ENCODE data around the gene ATF6.

Gene ATF6

GRCh38 chr1:161887730-161888287 lies 121.7 kb downstream of the ATF6 start:
- DNase-seq (ENCODE audit: low spot score) = no peak

GRCh38 chr1:161890574-161890973 lies 124.5 kb downstream of the ATF6 start:
- DNase-seq (ENCODE audit: low spot score) = no peak

GRCh38 chr1:161899091-161899490 lies 133.0 kb downstream of the ATF6 start:
- DNase-seq (ENCODE audit: low spot score) = no peak

GRCh38 chr1:161900160-161900559 lies 134.0 kb downstream of the ATF6 start:
- DNase-seq (ENCODE audit: low spot score) = no peak

GRCh38 chr1:161902182-161902581 lies 136.1 kb downstream of the ATF6 start:
- DNase-seq (ENCODE audit: low spot score) = no peak

- DNase-seq (ENCODE audit: low spot score) = peak; percentile 59
These were observed 139.3 kb downstream of the ATF6 start for GRCh38 chr1:161905269-161905884.

- no peak for DNase-seq (ENCODE audit: low spot score)
These were observed 141.1 kb downstream of the ATF6 start for GRCh38 chr1:161907265-161907664.

GRCh38 chr1:161908264-161908663 lies 142.1 kb downstream of the ATF6 start:
- DNase-seq (ENCODE audit: low spot score) = no peak

GRCh38 chr1:161910604-161911003 lies 144.5 kb downstream of the ATF6 start:
- no peak for DNase-seq (ENCODE audit: low spot score)

GRCh38 chr1:161913482-161914140 lies 147.5 kb downstream of the ATF6 start:
- DNase-seq (ENCODE audit: low spot score) = no peak

- no peak for DNase-seq (ENCODE audit: low spot score)
These were observed 148.5 kb downstream of the ATF6 start for GRCh38 chr1:161914595-161914994.

GRCh38 chr1:161915051-161915503 lies 149.0 kb downstream of the ATF6 start:
- no peak for DNase-seq (ENCODE audit: low spot score)

- no peak for DNase-seq (ENCODE audit: low spot score)
These were observed 149.9 kb downstream of the ATF6 start for GRCh38 chr1:161915978-161916377.

- DNase-seq (ENCODE audit: low spot score) = no peak
These were observed 153.1 kb downstream of the ATF6 start for GRCh38 chr1:161919229-161919628.

GRCh38 chr1:161921491-161921890 lies 155.4 kb downstream of the ATF6 start:
- no peak for DNase-seq (ENCODE audit: low spot score)

- DNase-seq (ENCODE audit: low spot score) = no peak
These were observed 155.9 kb downstream of the ATF6 start for GRCh38 chr1:161921990-161922389.

- DNase-seq (ENCODE audit: low spot score) = no peak
These were observed 161.9 kb downstream of the ATF6 start for GRCh38 chr1:161928056-161928455.

- no peak for DNase-seq (ENCODE audit: low spot score)
These were observed 163.0 kb downstream of the ATF6 start for GRCh38 chr1:161929137-161929536.

GRCh38 chr1:161930064-161930463 lies 163.9 kb downstream of the ATF6 start:
- no peak for DNase-seq (ENCODE audit: low spot score)

- no peak for DNase-seq (ENCODE audit: low spot score)
These were observed 166.5 kb downstream of the ATF6 start for GRCh38 chr1:161932668-161933067.

GRCh38 chr1:161933592-161934588 lies 167.8 kb downstream of the ATF6 start:
- DNase-seq (ENCODE audit: low spot score) = no peak

- no peak for DNase-seq (ENCODE audit: low spot score)
These were observed 169.1 kb downstream of the ATF6 start for GRCh38 chr1:161935264-161935663.

Data from RKO (cell line).